Keratinocyte (primary cell): ENCODE results near the gene CGNL1. TPM values are rescaled to one million over a fixed set of nuclear protein-coding genes. Genes with fewer than 3 reads are reported as not detected.

Experiments used
- DNase-seq: peaks from one replicate; pipeline ENCODE4 v3.0.0-alpha.2; 2011; ENCODE audit warnings: low read depth, missing footprints, low spot score
- FAIRE-seq: peaks from 2 replicates; lab custom pipeline; 2011; peaks lifted over from hg19 to GRCh38; lab: Jason Lieb, UNC
- H2AFZ ChIP-seq: 2 replicates; pipeline ENCODE4 v1.6.0; 2012; ENCODE audit warnings: low read length, control low read depth, inconsistent platforms; ENCODE audit not compliant: control insufficient read depth
- H3K27ac ChIP-seq: 2 replicates; pipeline ENCODE4 v1.5.1; 2011; ENCODE audit warnings: low read length; ENCODE audit not compliant: control insufficient read depth, insufficient read depth
- H3K27me3 ChIP-seq: 3 replicates; pipeline ENCODE4 v1.6.0; 2011; ENCODE audit warnings: low read length; ENCODE audit not compliant: control insufficient read depth, insufficient read depth; ENCODE audit errors: extremely low read depth
- H3K36me3 ChIP-seq, 2 experiments: 2 replicates in 1 of 2; 3 replicates in 1 of 2; pipeline ENCODE4 v1.5.1; 2011; ENCODE audit warnings: low read length in 2 of 2, mild to moderate bottlenecking in 1 of 2; ENCODE audit not compliant: control insufficient read depth in 2 of 2, insufficient read depth in 2 of 2; ENCODE audit errors: extremely low read depth in 1 of 2
- H3K4me1 ChIP-seq: 3 replicates; pipeline ENCODE4 v1.5.1; 2011; ENCODE audit warnings: low read length; ENCODE audit not compliant: control insufficient read depth, insufficient read depth; ENCODE audit errors: extremely low read depth
- H3K4me2 ChIP-seq: 3 replicates; pipeline ENCODE4 v1.6.0; 2011; ENCODE audit warnings: low read depth, low read length; ENCODE audit not compliant: control insufficient read depth, insufficient read depth; ENCODE audit errors: extremely low read depth
- H3K4me3 ChIP-seq, 3 experiments: fragments of 200-600 bp in 1 of 3; sonication (generic) in 1 of 3; 2 replicates in 2 of 3; 3 replicates in 1 of 3; pipeline ENCODE4 v1.5.1; 2011 to 2016; ENCODE audit warnings: low read length in 3 of 3, mild to moderate bottlenecking in 3 of 3, control low read depth in 2 of 3, inconsistent platforms in 1 of 3, low read depth in 1 of 3, mixed read lengths in 1 of 3, mixed run types in 1 of 3, moderate library complexity in 1 of 3; ENCODE audit not compliant: control insufficient read depth in 2 of 3, insufficient read depth in 2 of 3; ENCODE audit errors: extremely low read depth in 1 of 3
- H3K79me2 ChIP-seq: 2 replicates; pipeline ENCODE4 v1.6.0; 2012; ENCODE audit warnings: low read length; ENCODE audit not compliant: control insufficient read depth, insufficient read depth
- H3K9ac ChIP-seq: 3 replicates; pipeline ENCODE4 v1.6.0; 2011; ENCODE audit warnings: low read length; ENCODE audit not compliant: control insufficient read depth, insufficient read depth; ENCODE audit errors: extremely low read depth
- H3K9me1 ChIP-seq: 3 replicates; pipeline ENCODE4 v1.6.0; 2011; ENCODE audit warnings: low read length; ENCODE audit not compliant: control insufficient read depth, insufficient read depth; ENCODE audit errors: extremely low read depth
- H3K9me3 ChIP-seq: 2 replicates; pipeline ENCODE4 v1.5.1; 2012; ENCODE audit warnings: low read depth, low read length; ENCODE audit not compliant: control insufficient read depth
- H4K20me1 ChIP-seq: 3 replicates; pipeline ENCODE4 v1.6.0; 2011; ENCODE audit warnings: low read length; ENCODE audit not compliant: control insufficient read depth, insufficient read depth; ENCODE audit errors: extremely low read depth
- CTCF ChIP-seq, 3 experiments: IDR thresholded peaks in 1 of 3; conservative IDR thresholded peaks in 1 of 3; optimal IDR thresholded peaks in 1 of 3; 2 replicates in 2 of 3; 3 replicates in 1 of 3; pipeline versions ENCODE3 to v1.5.1; 2011; ENCODE audit warnings: low read length in 3 of 3, mild to moderate bottlenecking in 3 of 3, moderate library complexity in 2 of 3, control low read depth in 1 of 3, inconsistent platforms in 1 of 3; ENCODE audit not compliant: insufficient read depth in 2 of 3; ENCODE audit errors: extremely low read depth in 1 of 3
- EZH2 ChIP-seq: IDR thresholded peaks from one replicate; pipeline ENCODE4 v1.6.1; 2012; ENCODE audit warnings: inconsistent platforms, mild to moderate bottlenecking, low read length, moderate library complexity
- dilution Hi-C: fragments of 300-500 bp; cut with MboI; formaldehyde crosslinking; loops from one replicate; pipeline ENCODE4 v1.7.0; 2020; ENCODE audit warnings: low sequenced_read_pairs; ENCODE audit not compliant: extremely low pct_ligation_motif_present
- polyA plus RNA-seq, 5 experiments: library from polyadenylated mRNA; depleted of rRNA in 3 of 5; stranded (reverse) in 3 of 5; stranded (forward) in 1 of 5; unstranded in 1 of 5; fragments of >200 nt; gene quantifications; 1 replicate in 1 of 5; 2 replicates in 3 of 5; 3 replicates in 1 of 5; pipeline versions ENCODE4 v1.2.1 to v1.2.3, GENCODE V29; 2011 to 2012; ENCODE audit warnings: missing spikeins in 2 of 5, low read depth in 1 of 5, low replicate concordance in 1 of 5

CGNL1 gene
- polyA plus RNA-seq, 1 donor (not counting 4 experiments of a cell fraction or from before 2014, with no cell fraction given) = 0.05 TPM

DNA sequence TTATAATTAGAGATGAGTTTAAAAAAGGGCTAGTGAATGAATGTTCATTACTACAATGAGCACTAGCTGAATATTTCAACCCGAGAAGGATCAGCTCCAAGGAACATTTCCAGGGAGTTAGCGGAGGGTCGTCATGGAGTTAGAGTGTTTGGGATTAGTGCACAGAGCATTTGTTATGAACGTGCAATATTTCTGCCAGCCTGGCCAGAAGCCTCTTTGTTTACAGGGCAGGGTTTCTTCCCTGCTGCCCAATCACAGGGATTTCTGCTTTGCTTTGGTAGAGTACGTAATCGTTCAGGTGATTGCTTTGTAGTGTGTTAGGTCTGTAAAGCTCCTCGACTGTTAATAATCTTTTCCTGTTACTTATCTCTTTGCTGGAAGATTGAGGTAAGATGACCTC lies 5.9 kb downstream of the CGNL1 start:
- H3K36me3 ChIP-seq = no peaks in the 10 kb centered on the region
- dilution Hi-C loops = no loop called here
- H2AFZ ChIP-seq = no peak overlapping the region
- H3K27ac ChIP-seq = no peak overlapping the region
- H3K27me3 ChIP-seq = peaks cover under 1% of the 10 kb centered on the region
- no peaks in the 10 kb centered on the region for H3K79me2 ChIP-seq
- DNase-seq (no peak), FAIRE-seq (no peak)
- no peaks in the 10 kb centered on the region for H4K20me1 ChIP-seq
- no peak overlapping the region for H3K4me2 ChIP-seq
- TF ChIP-seq CTCF (optimal IDR thresholded peaks at IDR 0.05 in 1 of 3, IDR thresholded peaks at IDR 0.05 in 1 of 3, conservative IDR thresholded peaks at IDR 0.05 in 1 of 3; ENCODE audit: extremely low read depth in 1 of 3, insufficient read depth in 2 of 3, low read length in 3 of 3) (no peak), EZH2 (no peak)
- no peak overlapping the region for H3K4me3 ChIP-seq
- no peaks in the 10 kb centered on the region for H3K9me3 ChIP-seq
- H3K4me1 ChIP-seq = peaks cover under 1% of the 10 kb centered on the region
- H3K9me1 ChIP-seq = no peaks in the 10 kb centered on the region
- H3K9ac ChIP-seq = no peak overlapping the region

DNA sequence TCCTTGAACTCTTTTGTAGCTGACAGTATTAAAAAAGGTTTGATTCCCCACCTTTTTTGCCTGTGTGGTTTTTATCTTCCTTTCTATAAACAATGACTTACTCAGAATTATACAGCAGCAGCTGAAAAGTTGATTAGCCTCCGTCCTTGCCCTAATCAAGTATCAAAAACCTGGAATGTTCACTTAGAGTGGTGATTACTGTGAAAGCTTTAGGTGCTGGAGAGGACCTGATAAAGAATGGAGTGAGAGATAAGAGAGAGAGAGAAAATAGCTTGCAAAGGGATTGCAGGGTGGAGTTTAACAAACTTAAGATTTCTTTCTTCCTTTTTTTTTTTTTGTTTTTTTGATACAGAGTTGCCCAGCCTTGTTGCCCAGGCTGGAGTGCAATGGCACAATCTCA lies 6.7 kb downstream of the CGNL1 start:
- Histone ChIP-seq H4K20me1 (no peaks in the 10 kb centered on the region), H3K36me3 (no peaks in the 10 kb centered on the region), H3K9me3 (no peaks in the 10 kb centered on the region), H3K9me1 (no peaks in the 10 kb centered on the region), H3K27ac (no peak overlapping the region), H3K4me1 (no peaks in the 10 kb centered on the region), H3K4me3 (no peak overlapping the region), H3K79me2 (no peaks in the 10 kb centered on the region), H2AFZ (no peak overlapping the region), H3K4me2 (no peak overlapping the region), H3K27me3 (no peaks in the 10 kb centered on the region), H3K9ac (no peak overlapping the region)
- no peak for DNase-seq
- FAIRE-seq = no peak
- dilution Hi-C loops = no loop called here
- TF ChIP-seq CTCF (optimal IDR thresholded peaks at IDR 0.05 in 1 of 3, IDR thresholded peaks at IDR 0.05 in 1 of 3, conservative IDR thresholded peaks at IDR 0.05 in 1 of 3; ENCODE audit: extremely low read depth in 1 of 3, insufficient read depth in 2 of 3, low read length in 3 of 3) (no peak), EZH2 (no peak)
